ENCODE measurements around the gene UGT1A5. TPM values are rescaled to one million over a fixed set of nuclear protein-coding genes. Genes with fewer than 3 reads are reported as not detected.

UGT1A5 gene
- total RNA-seq, 2 donors from 2014 or later, result not detected

DNA sequence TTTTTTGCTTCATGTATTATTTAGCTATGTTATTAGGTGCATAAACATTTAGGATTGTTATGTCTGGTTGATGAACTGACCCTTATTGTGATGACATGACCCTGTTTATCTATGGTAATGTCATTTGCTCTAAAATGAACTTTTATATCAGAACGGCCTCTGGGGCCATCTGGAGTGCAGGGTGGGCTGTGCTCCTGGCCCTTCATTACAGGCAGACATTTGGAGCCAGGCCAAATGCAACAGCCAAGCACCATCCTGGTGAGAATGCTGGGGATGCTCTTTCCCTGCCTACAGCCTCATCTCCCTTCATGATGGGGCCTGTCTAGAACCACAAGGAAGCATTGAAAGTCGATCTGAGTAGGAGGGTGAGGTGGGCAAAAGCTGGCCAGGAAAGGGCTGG is 103.6 kb downstream of the UGT1A5 start:
- no peaks in the 10 kb centered on the region for H3K36me3 Mint-ChIP-seq (ENCODE audit: low read depth)
- no peak overlapping the region for H3K4me3 Mint-ChIP-seq
- WGBS, 2 experiments (ENCODE audit: insufficient coverage in 1 of 2, insufficient read length in 1 of 2), result 92 to 93% methylated on average over 2 of the region's 2 CpGs

DNA sequence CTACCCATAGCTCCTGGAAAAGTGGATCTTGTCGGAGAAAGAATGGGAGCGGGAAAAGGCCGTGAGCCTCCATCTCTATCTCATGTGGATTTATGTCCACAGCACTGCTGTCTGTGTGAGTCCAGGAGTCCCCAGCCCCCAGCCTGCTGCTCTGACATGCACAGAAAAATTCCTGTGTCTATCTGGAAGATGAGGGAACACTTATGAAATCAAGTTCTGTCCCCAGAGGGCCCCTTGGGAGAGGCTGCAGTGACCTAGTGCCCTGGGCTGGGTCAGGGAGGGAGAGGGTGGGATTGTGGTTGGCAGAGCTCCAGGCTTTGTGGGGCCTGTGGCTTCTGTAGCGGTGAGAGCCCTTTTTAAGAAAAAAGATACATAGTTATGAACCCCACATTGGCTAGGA is 104.1 kb downstream of the UGT1A5 start:
- WGBS, 2 experiments (ENCODE audit: insufficient coverage in 1 of 2, insufficient read length in 1 of 2), result 98 to 100% methylated on average over 2 to 4 of the region's 4 CpGs

More for the DNA sequence above, 103.6 kb downstream of the UGT1A5 start:
- Histone ChIP-seq H3K9me3 (ENCODE audit: control insufficient read depth, low read length) (no peaks in the 10 kb centered on the region), H3K9ac (ENCODE audit: extremely low read depth, low read length, poor library complexity, severe bottlenecking) (no peak overlapping the region), H3K4me3 (ENCODE audit: low read length) (no peak overlapping the region), H3K27me3 (ENCODE audit: control insufficient read depth, insufficient read depth, low read length, poor library complexity, severe bottlenecking) (no peaks in the 10 kb centered on the region), H3K4me1 (ENCODE audit: control insufficient read depth, insufficient read depth, low read length) (no peaks in the 10 kb centered on the region), H3K27ac (ENCODE audit: low read depth, low read length) (no peak overlapping the region), H3K36me3 (ENCODE audit: control insufficient read depth, insufficient read depth, low read length) (no peaks in the 10 kb centered on the region)
- peaks cover under 1% of the 10 kb centered on the region for H3K27me3 Mint-ChIP-seq (ENCODE audit: insufficient read depth)
- TF ChIP-seq, protein P1, sequence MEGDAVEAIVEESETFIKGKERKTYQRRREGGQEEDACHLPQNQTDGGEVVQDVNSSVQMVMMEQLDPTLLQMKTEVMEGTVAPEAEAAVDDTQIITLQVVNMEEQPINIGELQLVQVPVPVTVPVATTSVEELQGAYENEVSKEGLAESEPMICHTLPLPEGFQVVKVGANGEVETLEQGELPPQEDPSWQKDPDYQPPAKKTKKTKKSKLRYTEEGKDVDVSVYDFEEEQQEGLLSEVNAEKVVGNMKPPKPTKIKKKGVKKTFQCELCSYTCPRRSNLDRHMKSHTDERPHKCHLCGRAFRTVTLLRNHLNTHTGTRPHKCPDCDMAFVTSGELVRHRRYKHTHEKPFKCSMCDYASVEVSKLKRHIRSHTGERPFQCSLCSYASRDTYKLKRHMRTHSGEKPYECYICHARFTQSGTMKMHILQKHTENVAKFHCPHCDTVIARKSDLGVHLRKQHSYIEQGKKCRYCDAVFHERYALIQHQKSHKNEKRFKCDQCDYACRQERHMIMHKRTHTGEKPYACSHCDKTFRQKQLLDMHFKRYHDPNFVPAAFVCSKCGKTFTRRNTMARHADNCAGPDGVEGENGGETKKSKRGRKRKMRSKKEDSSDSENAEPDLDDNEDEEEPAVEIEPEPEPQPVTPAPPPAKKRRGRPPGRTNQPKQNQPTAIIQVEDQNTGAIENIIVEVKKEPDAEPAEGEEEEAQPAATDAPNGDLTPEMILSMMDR (conservative IDR thresholded peaks at IDR 0.05), result no peak
- H3K27ac Mint-ChIP-seq, result no peak overlapping the region
- H3K9me3 Mint-ChIP-seq, result no peaks in the 10 kb centered on the region
- H3K4me1 Mint-ChIP-seq, result no peaks in the 10 kb centered on the region
- peak; percentile 6 for DNase-seq

DNA sequence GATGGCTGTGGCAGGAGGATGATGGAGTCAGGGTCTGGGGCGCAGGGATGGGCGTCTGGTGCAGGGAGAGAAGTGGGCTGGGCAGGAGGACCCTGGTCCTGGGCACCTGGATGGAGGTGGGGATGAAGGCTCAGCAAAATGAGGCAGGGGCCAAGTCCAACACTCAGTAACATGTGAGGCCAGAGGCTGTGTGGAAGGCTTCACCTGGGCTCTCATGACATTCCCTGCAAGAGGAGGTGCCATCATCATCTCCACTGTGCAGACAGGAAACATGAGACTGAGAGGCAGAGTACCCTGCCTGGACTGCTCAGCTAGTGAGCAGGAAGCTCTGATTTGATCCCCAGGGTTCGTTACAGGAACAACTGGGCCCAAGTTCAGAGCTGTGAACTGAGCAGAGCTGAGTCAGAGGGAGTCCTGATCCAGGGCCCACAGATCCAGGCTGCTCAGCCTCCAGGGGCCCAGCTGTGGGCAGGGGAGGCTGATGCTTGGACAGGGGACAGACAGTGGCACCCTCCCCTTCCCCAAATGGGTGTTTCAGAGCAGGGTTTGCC is 104.7 kb downstream of the UGT1A5 start:
- Mint-ChIP-seq H3K27ac (no peak overlapping the region), H3K4me3 (no peak overlapping the region), H3K36me3 (ENCODE audit: low read depth) (no peaks in the 10 kb centered on the region), H3K9me3 (no peaks in the 10 kb centered on the region), H3K27me3 (ENCODE audit: insufficient read depth) (no peaks in the 10 kb centered on the region), H3K4me1 (no peaks in the 10 kb centered on the region)
- peak; percentile 17 for DNase-seq
- no peaks in the 10 kb centered on the region for H3K4me1 ChIP-seq (ENCODE audit: control insufficient read depth, insufficient read depth, low read length)
- no peaks in the 10 kb centered on the region for H3K36me3 ChIP-seq (ENCODE audit: control insufficient read depth, insufficient read depth, low read length)
- H3K4me3 ChIP-seq (ENCODE audit: low read length), result no peak overlapping the region
- WGBS, 2 experiments (ENCODE audit: insufficient coverage in 1 of 2, insufficient read length in 1 of 2), result 86 to 93% methylated on average over 3 of the region's 3 CpGs
- no peak overlapping the region for H3K27ac ChIP-seq (ENCODE audit: low read depth, low read length)
- TF ChIP-seq, protein P1 (conservative IDR thresholded peaks at IDR 0.05), result no peak
- H3K9me3 ChIP-seq (ENCODE audit: control insufficient read depth, low read length), result no peaks in the 10 kb centered on the region
- no peak overlapping the region for H3K9ac ChIP-seq (ENCODE audit: extremely low read depth, low read length, poor library complexity, severe bottlenecking)
- no peaks in the 10 kb centered on the region for H3K27me3 ChIP-seq (ENCODE audit: control insufficient read depth, insufficient read depth, low read length, poor library complexity, severe bottlenecking)

More for the DNA sequence above, 104.1 kb downstream of the UGT1A5 start:
- Mint-ChIP-seq H3K27ac (no peak overlapping the region), H3K4me1 (no peaks in the 10 kb centered on the region), H3K36me3 (ENCODE audit: low read depth) (no peaks in the 10 kb centered on the region), H3K4me3 (no peak overlapping the region), H3K27me3 (ENCODE audit: insufficient read depth) (no peaks in the 10 kb centered on the region), H3K9me3 (no peaks in the 10 kb centered on the region)
- H3K27me3 ChIP-seq (ENCODE audit: control insufficient read depth, insufficient read depth, low read length, poor library complexity, severe bottlenecking), result no peaks in the 10 kb centered on the region
- H3K4me1 ChIP-seq (ENCODE audit: control insufficient read depth, insufficient read depth, low read length), result no peaks in the 10 kb centered on the region
- no peaks in the 10 kb centered on the region for H3K36me3 ChIP-seq (ENCODE audit: control insufficient read depth, insufficient read depth, low read length)
- peak; percentile 14 for DNase-seq
- no peak overlapping the region for H3K27ac ChIP-seq (ENCODE audit: low read depth, low read length)
- no peak overlapping the region for H3K9ac ChIP-seq (ENCODE audit: extremely low read depth, low read length, poor library complexity, severe bottlenecking)
- H3K4me3 ChIP-seq (ENCODE audit: low read length), result no peak overlapping the region
- H3K9me3 ChIP-seq (ENCODE audit: control insufficient read depth, low read length), result no peaks in the 10 kb centered on the region
- TF ChIP-seq, protein P1 (conservative IDR thresholded peaks at IDR 0.05), result no peak

Measured in endodermal cell (in vitro differentiated cells).